Measurements from ENCODE around the gene PLD1. TPM values are rescaled to one million over a fixed set of nuclear protein-coding genes. Genes with fewer than 3 reads are reported as not detected.

PLD1 gene
- total RNA-seq, 2 experiments from 2014 or later, result 0.22 to 1.0 TPM

- peaks cover 19% of the 10 kb centered on the region for H3K27me3 Mint-ChIP-seq
- intact Hi-C loops (cut with DNase I, micrococcal nuclease), result no loop called here
- H3K9me3 ChIP-seq (ENCODE audit: control insufficient read depth in 1 of 2, insufficient read depth in 1 of 2, low read length in 2 of 2), result no peaks in the 10 kb centered on the region
- H3K4me3 Mint-ChIP-seq, result no peak overlapping the region
- no peaks in the 10 kb centered on the region for H3K4me1 Mint-ChIP-seq (ENCODE audit: low read depth)
- TF ChIP-seq, protein P1, sequence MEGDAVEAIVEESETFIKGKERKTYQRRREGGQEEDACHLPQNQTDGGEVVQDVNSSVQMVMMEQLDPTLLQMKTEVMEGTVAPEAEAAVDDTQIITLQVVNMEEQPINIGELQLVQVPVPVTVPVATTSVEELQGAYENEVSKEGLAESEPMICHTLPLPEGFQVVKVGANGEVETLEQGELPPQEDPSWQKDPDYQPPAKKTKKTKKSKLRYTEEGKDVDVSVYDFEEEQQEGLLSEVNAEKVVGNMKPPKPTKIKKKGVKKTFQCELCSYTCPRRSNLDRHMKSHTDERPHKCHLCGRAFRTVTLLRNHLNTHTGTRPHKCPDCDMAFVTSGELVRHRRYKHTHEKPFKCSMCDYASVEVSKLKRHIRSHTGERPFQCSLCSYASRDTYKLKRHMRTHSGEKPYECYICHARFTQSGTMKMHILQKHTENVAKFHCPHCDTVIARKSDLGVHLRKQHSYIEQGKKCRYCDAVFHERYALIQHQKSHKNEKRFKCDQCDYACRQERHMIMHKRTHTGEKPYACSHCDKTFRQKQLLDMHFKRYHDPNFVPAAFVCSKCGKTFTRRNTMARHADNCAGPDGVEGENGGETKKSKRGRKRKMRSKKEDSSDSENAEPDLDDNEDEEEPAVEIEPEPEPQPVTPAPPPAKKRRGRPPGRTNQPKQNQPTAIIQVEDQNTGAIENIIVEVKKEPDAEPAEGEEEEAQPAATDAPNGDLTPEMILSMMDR (IDR thresholded peaks at IDR 0.05), result no peak
- H3K4me3 ChIP-seq (ENCODE audit: low read length), result no peak overlapping the region
- no peak for DNase-seq
- H3K9me3 Mint-ChIP-seq, result no peaks in the 10 kb centered on the region
- H3K4me1 ChIP-seq (ENCODE audit: insufficient read depth, low read length), result no peaks in the 10 kb centered on the region
- H3K36me3 ChIP-seq (ENCODE audit: insufficient read depth, low read length), result no peaks in the 10 kb centered on the region
- ATAC-seq (ENCODE audit: poor library complexity), result no peak
- H3K36me3 Mint-ChIP-seq (ENCODE audit: low read depth), result no peaks in the 10 kb centered on the region
- H3K27ac ChIP-seq (ENCODE audit: low read depth in 1 of 2, low read length in 2 of 2), result no peak overlapping the region
- H3K27ac Mint-ChIP-seq, result no peak overlapping the region
- peaks cover 0 to 4% of the 10 kb centered on the region in 2 experiments for H3K27me3 ChIP-seq (ENCODE audit: control insufficient read depth in 1 of 2, insufficient read depth in 2 of 2, low read length in 2 of 2)
- ChIA-PET POLR2A (no interaction called here), CTCF (no interaction called here)
Measured at GRCh38 chr3:171755656-171756055, 54.6 kb downstream of the PLD1 start.

DNA sequence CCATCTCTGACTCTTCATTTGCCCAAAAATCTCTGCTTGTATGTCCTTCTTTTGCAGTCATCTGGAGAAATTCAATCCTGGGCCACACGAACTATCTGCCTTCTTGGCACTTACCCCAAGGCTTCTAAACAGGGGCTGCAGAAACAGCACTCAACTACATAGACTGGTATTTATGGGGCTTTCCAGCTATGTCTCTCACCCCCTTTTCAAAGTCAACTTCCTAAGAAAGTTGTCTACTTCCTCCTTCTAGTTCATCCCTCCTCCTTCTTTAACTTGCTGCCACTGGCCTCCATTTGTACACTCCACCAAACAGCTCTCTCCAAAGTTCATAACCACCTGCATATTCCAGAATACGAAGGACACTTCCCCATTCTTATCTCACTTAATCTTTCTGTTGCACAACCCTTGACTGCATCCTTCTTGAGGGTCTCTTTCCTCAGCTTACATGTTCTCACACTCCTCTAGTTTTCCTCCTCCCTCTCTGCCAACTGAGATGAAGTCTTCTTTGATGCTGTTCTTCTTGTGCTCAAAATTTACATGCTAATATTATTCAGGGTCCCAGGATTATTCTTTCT is 55.2 kb downstream of the PLD1 start:
- Mint-ChIP-seq H3K4me3 (no peak overlapping the region), H3K36me3 (ENCODE audit: low read depth) (no peaks in the 10 kb centered on the region), H3K4me1 (ENCODE audit: low read depth) (no peaks in the 10 kb centered on the region), H3K27me3 (peaks cover 16% of the 10 kb centered on the region), H3K27ac (no peak overlapping the region), H3K9me3 (no peaks in the 10 kb centered on the region)
- ATAC-seq (ENCODE audit: poor library complexity), result no peak
- no peaks in the 10 kb centered on the region for H3K36me3 ChIP-seq (ENCODE audit: insufficient read depth, low read length)
- no peak for DNase-seq
- peaks cover 0 to 6% of the 10 kb centered on the region in 2 experiments for H3K27me3 ChIP-seq (ENCODE audit: control insufficient read depth in 1 of 2, insufficient read depth in 2 of 2, low read length in 2 of 2)
- ChIA-PET CTCF (no interaction called here), POLR2A (no interaction called here)
- H3K4me3 ChIP-seq (ENCODE audit: low read length), result no peak overlapping the region
- no peaks in the 10 kb centered on the region for H3K9me3 ChIP-seq (ENCODE audit: control insufficient read depth in 1 of 2, insufficient read depth in 1 of 2, low read length in 2 of 2)
- intact Hi-C loops (cut with DNase I, micrococcal nuclease), result no loop called here
- H3K27ac ChIP-seq (ENCODE audit: low read depth in 1 of 2, low read length in 2 of 2), result no peak overlapping the region
- TF ChIP-seq, protein P1 (IDR thresholded peaks at IDR 0.05), result no peak
- no peaks in the 10 kb centered on the region for H3K4me1 ChIP-seq (ENCODE audit: insufficient read depth, low read length)

DNA sequence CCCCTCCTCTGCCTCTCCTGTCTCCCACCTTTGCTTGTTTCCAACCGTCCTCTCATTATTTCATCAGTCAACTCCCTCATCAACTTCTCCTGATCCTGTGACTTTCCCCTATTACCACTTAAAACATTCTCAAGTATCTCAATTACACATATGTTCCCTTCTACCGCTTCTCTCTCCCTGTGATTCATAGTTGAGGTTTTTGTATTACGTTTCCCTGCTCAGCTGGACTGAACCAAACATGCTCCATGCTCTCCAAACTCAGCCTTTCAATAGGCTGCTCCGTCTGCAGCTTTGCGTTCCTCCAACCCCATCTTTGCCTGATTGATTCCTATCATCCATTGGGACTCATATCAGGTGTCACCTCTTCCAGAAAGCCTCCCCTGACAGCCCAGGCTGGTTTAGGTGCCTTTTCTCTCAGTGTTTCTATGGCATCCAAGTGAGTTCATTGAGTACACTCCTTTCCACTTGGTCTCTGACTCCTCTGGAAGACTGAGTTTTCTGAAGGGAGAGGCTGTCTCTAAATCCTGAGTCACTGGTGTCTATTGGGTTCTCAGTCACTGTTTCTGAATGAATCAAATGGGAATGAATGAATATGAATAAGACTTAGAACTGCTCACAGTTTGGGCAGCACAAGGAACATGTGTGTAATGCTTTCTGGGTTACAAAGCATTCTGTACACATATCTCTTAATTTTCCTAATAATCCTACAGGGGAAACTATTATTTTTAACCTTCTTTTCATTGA is 56.4 kb downstream of the PLD1 start:
- Mint-ChIP-seq H3K9me3 (no peaks in the 10 kb centered on the region), H3K27me3 (peaks cover 26% of the 10 kb centered on the region), H3K27ac (no peak overlapping the region), H3K4me3 (no peak overlapping the region), H3K36me3 (ENCODE audit: low read depth) (no peaks in the 10 kb centered on the region), H3K4me1 (ENCODE audit: low read depth) (no peaks in the 10 kb centered on the region)
- TF ChIP-seq, protein P1 (IDR thresholded peaks at IDR 0.05), result no peak
- POLR2A ChIA-PET, result no interaction called here
- Histone ChIP-seq H3K27ac (ENCODE audit: low read depth in 1 of 2, low read length in 2 of 2) (no peak overlapping the region), H3K36me3 (ENCODE audit: insufficient read depth, low read length) (no peaks in the 10 kb centered on the region), H3K4me1 (ENCODE audit: insufficient read depth, low read length) (no peaks in the 10 kb centered on the region), H3K4me3 (ENCODE audit: low read length) (no peak overlapping the region), H3K27me3 (ENCODE audit: control insufficient read depth in 1 of 2, insufficient read depth in 2 of 2, low read length in 2 of 2) (peaks cover 0 to 12% of the 10 kb centered on the region in 2 experiments), H3K9me3 (ENCODE audit: control insufficient read depth in 1 of 2, insufficient read depth in 1 of 2, low read length in 2 of 2) (no peaks in the 10 kb centered on the region)
- DNase-seq (no peak), ATAC-seq (ENCODE audit: poor library complexity) (no peak)
- CTCF ChIA-PET, result no interaction called here
- intact Hi-C loops (cut with DNase I, micrococcal nuclease), result no loop called here

All from CD4-positive, alpha-beta T cell (primary cell).